Thoracic aorta (tissue), 2 donors: ENCODE results near the gene RGS7. TPM values are rescaled to one million over a fixed set of nuclear protein-coding genes. Genes with fewer than 3 reads are reported as not detected.

Experiments used
- ATAC-seq: fragments of 150-250 bp; one replicate; pipeline ENCODE4 v1.8.0; 2017; ENCODE audit warnings: low read depth; ENCODE audit not compliant: insufficient number of reproducible peaks, low FRiP score
- DNase-seq: peaks from one replicate; pipeline ENCODE4 v3.0.0-alpha.2; 2020; ENCODE audit warnings: low spot score
- H3K27ac ChIP-seq, 2 donors: fragments of 200-600 bp; sonication (generic); 1 replicate in 1 of 2; 2 replicates in 1 of 2; pipeline ENCODE4 v1.5.1; 2016; ENCODE audit warnings: mild to moderate bottlenecking in 2 of 2, moderate library complexity in 2 of 2
- H3K27me3 ChIP-seq: fragments of 200-600 bp; sonication (generic); replicated peaks from 2 replicates; pipeline ENCODE4 v1.6.0; 2016; ENCODE audit warnings: mild to moderate bottlenecking; ENCODE audit not compliant: insufficient read depth
- H3K36me3 ChIP-seq: fragments of 200-600 bp; sonication (generic); one replicate; pipeline ENCODE4 v1.5.1; 2016
- H3K4me1 ChIP-seq, 2 donors: fragments of 200-600 bp; sonication (generic); 1 replicate in 1 of 2; 2 replicates in 1 of 2; pipeline versions ENCODE4 v1.5.1 to v1.6.0; 2016; ENCODE audit warnings: low read depth in 2 of 2, mild to moderate bottlenecking in 1 of 2; ENCODE audit not compliant: control insufficient read depth in 1 of 2
- H3K4me3 ChIP-seq: fragments of 200-600 bp; sonication (generic); 2 replicates; pipeline ENCODE4 v1.5.1; 2016; ENCODE audit warnings: mild to moderate bottlenecking
- H3K9me3 ChIP-seq: fragments of 200-600 bp; sonication (generic); 2 replicates; pipeline ENCODE4 v1.5.1; 2016
- CTCF ChIP-seq: fragments of 200-600 bp; sonication (generic); IDR thresholded peaks from one replicate; pipeline ENCODE4 v1.5.1; 2019; ENCODE audit warnings: antibody characterized with exemption
- total RNA-seq, 2 donors: library from RNA; depleted of rRNA; stranded (reverse); fragments of >200 nt; gene quantifications; one replicate each; pipeline versions ENCODE4 v1.1.0 to v1.2.3, GENCODE V29; 2016

Gene RGS7
- total RNA-seq, 2 donors from 2014 or later: not detected

GRCh38 chr1:241208910-241209379 is 148.1 kb downstream of the RGS7 start:
- ATAC-seq (no peak), DNase-seq (no peak)
- TF ChIP-seq CTCF: no peak
- Histone ChIP-seq H3K36me3 (no peaks in the 10 kb centered on the region), H3K4me1 (no peaks in the 10 kb centered on the region), H3K4me3 (no peak overlapping the region), H3K27ac (no peak overlapping the region), H3K9me3 (no peaks in the 10 kb centered on the region), H3K27me3 (no peaks in the 10 kb centered on the region)

DNA sequence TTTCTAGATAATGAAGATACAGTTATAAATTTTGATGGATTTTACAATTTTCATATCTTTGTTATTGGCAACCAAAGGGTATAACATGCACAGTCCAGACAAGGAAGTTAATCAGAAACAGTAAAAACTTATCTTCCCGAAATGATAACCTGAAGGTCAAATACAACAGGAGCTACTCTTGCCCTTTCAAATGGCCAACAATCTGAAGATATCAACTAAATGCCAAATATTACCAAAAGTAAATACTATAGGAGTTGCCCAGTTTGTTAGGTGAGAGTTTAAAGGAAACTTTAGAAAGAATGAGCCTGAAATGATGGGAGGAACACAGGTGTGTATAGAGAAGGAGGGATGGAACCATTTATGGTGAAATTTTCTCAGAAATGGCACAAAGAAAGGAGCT is 153.2 kb downstream of the RGS7 start:
- no peaks in the 10 kb centered on the region for H3K4me1 ChIP-seq
- H3K4me3 ChIP-seq: no peak overlapping the region
- no peaks in the 10 kb centered on the region for H3K9me3 ChIP-seq
- H3K27me3 ChIP-seq: no peaks in the 10 kb centered on the region
- no peak overlapping the region for H3K27ac ChIP-seq
- H3K36me3 ChIP-seq: no peaks in the 10 kb centered on the region
- DNase-seq (no peak), ATAC-seq (no peak)
- TF ChIP-seq CTCF: no peak

DNA sequence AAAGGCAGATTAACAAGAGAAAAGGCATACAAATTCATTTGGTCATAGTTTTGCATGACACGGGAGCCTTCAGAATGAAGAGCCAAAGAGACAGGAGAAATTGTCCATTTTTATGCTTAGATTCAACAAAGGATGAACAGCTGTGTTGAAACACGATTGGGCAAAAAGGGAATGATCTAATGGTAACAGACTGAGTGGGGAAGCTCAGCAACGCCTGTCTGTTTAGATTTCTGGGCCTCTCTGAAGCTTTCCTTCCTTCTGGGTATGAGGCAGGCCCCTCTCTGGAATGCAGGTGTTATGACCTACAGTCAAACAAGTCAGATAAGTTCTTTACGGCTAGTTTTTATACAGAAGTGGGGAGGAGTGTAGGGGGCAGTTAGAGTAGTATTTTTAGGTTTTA is 154.6 kb downstream of the RGS7 start:
- no peaks in the 10 kb centered on the region for H3K27me3 ChIP-seq
- no peaks in the 10 kb centered on the region for H3K36me3 ChIP-seq
- ATAC-seq (no peak), DNase-seq (no peak)
- TF ChIP-seq CTCF: no peak
- H3K4me1 ChIP-seq: no peaks in the 10 kb centered on the region
- no peaks in the 10 kb centered on the region for H3K9me3 ChIP-seq
- no peak overlapping the region for H3K4me3 ChIP-seq
- H3K27ac ChIP-seq: no peak overlapping the region

DNA sequence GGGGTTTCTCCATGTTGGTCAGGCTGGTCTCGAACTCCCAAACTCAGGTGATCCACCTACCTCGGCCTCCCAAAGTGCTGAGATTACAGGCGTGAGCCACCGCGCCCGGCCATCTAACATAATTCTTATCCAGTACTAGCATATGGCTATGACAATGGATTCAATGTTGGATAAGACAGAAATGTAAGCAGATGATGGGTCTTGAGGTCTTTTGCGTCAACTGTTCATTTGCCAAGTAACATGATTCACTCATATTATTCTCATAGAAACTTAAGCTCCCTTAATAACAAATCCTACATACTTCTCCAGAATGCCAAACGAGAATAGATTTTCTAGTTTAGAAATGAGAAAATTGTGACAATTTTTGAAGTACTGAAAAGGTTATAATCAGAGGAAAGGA is 170.3 kb downstream of the RGS7 start:
- no peaks in the 10 kb centered on the region for H3K36me3 ChIP-seq
- H3K27ac ChIP-seq: no peak overlapping the region
- no peak for DNase-seq
- no peaks in the 10 kb centered on the region for H3K9me3 ChIP-seq
- H3K4me1 ChIP-seq: no peaks in the 10 kb centered on the region
- no peak overlapping the region for H3K4me3 ChIP-seq
- TF ChIP-seq CTCF: no peak
- H3K27me3 ChIP-seq: no peaks in the 10 kb centered on the region
- ATAC-seq: no peak

- DNase-seq (no peak), ATAC-seq (no peak)
- Histone ChIP-seq H3K9me3 (no peaks in the 10 kb centered on the region), H3K4me3 (no peak overlapping the region), H3K4me1 (no peaks in the 10 kb centered on the region), H3K36me3 (no peaks in the 10 kb centered on the region), H3K27me3 (no peaks in the 10 kb centered on the region), H3K27ac (no peak overlapping the region)
- TF ChIP-seq CTCF: no peak
These were observed 175.0 kb downstream of the RGS7 start for GRCh38 chr1:241181971-241182370.
